ENCODE results near the gene KIF26B.

The KIF26B gene

DNA sequence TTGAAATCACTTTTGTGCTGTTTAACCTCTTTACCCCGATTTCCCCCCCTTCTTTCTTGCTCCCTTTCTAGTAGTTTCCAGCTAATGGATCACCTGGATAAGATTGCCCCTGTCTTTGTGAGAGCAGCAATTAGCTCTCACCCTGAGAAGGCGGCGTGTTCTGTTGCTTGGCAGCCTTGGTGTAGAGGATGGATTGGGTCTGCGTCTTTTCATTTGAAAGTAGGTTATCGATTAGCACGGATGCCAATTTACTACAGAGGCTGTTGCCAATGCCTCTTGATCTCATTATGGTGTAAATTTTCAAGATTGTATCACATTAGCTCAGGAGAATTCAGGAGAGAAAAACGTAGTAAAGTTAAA lies 26.4 kb downstream of the KIF26B start:
- Histone ChIP-seq H3K4me1 (ENCODE audit: control insufficient read depth, insufficient read depth, low read length) (no peaks in the 10 kb centered on the region), H3K27ac (ENCODE audit: low read depth, low read length) (no peak overlapping the region), H3K27me3 (ENCODE audit: control insufficient read depth, insufficient read depth, low read length) (no peaks in the 10 kb centered on the region), H3K4me3 (ENCODE audit: low read length) (no peak overlapping the region), H3K36me3 (ENCODE audit: control insufficient read depth, insufficient read depth, low read length) (no peaks in the 10 kb centered on the region), H3K9ac (ENCODE audit: low read length) (no peak overlapping the region)

DNA sequence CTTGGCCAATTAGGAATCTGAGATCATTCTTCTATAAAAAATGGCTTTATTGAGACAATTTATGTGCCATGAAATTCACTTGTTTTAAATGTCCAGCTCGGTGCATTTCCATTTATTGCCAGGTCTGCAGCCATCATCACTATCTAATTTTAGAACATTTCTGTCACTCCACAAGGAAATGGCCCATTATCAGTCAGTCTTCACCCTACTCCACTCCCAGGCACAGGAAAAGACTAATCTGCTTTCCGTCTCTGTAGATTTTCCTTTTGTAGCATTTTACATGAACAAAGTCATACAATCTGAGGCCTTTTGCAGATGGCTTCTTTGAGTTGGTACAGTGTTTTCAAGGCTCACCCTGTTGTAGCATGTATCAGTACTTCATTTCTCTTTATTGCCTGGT lies 27.2 kb downstream of the KIF26B start:
- H3K27ac ChIP-seq (ENCODE audit: low read depth, low read length), result no peak overlapping the region

DNA sequence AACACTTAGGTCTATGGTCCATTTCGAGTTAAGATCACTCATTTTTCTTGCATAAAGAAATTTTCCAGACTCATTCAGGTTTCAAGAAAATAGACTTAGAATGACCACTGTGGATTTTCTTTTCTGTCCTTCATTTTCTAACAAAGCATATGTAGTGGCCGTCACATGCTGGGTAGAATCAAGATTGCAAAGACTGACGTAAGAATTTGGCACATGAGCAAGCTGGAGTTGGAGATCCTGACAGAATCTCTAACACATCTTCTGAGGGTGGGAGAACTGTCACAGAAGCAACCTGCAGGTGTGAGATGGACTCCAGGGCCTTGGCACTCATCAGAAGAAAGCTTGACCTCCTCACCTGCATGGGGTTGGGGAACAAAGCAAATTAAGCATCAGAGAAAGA lies 28.6 kb downstream of the KIF26B start:
- H3K9ac ChIP-seq (ENCODE audit: low read length), result no peak overlapping the region
- no peak overlapping the region for H3K27ac ChIP-seq (ENCODE audit: low read depth, low read length)
- H3K4me1 ChIP-seq (ENCODE audit: control insufficient read depth, insufficient read depth, low read length), result no peaks in the 10 kb centered on the region
- no peak overlapping the region for H3K4me3 ChIP-seq (ENCODE audit: low read length)
- H3K36me3 ChIP-seq (ENCODE audit: control insufficient read depth, insufficient read depth, low read length), result no peaks in the 10 kb centered on the region
- no peaks in the 10 kb centered on the region for H3K27me3 ChIP-seq (ENCODE audit: control insufficient read depth, insufficient read depth, low read length)

More for the DNA sequence above, 27.2 kb downstream of the KIF26B start:
- no peaks in the 10 kb centered on the region for H3K36me3 ChIP-seq (ENCODE audit: control insufficient read depth, insufficient read depth, low read length)
- no peak overlapping the region for H3K4me3 ChIP-seq (ENCODE audit: low read length)
- H3K9ac ChIP-seq (ENCODE audit: low read length), result no peak overlapping the region
- no peaks in the 10 kb centered on the region for H3K27me3 ChIP-seq (ENCODE audit: control insufficient read depth, insufficient read depth, low read length)
- H3K4me1 ChIP-seq (ENCODE audit: control insufficient read depth, insufficient read depth, low read length), result no peaks in the 10 kb centered on the region

DNA sequence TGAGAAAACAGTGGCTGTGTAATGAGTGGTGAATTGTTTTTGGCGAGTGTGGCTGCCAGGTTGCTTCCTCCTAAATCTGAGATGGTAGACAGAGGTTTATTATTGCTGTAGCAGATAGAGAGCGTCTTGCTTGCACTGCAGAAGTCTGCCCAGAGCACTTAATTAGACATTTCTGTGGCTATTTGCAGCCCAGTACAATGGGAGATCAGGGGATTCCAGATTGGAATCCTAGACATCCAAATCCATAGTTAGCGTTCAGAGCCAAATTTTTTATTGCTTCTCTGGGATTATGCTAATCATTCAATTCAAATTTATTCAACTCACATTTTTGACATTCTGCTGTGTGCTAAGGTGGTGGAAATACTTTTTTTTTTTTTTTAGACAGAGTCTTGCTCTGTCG lies 30.0 kb downstream of the KIF26B start:
- Histone ChIP-seq H3K27me3 (ENCODE audit: control insufficient read depth, insufficient read depth, low read length) (no peaks in the 10 kb centered on the region), H3K4me1 (ENCODE audit: control insufficient read depth, insufficient read depth, low read length) (no peaks in the 10 kb centered on the region), H3K36me3 (ENCODE audit: control insufficient read depth, insufficient read depth, low read length) (no peaks in the 10 kb centered on the region), H3K9ac (ENCODE audit: low read length) (no peak overlapping the region), H3K4me3 (ENCODE audit: low read length) (no peak overlapping the region), H3K27ac (ENCODE audit: low read depth, low read length) (no peak overlapping the region)

DNA sequence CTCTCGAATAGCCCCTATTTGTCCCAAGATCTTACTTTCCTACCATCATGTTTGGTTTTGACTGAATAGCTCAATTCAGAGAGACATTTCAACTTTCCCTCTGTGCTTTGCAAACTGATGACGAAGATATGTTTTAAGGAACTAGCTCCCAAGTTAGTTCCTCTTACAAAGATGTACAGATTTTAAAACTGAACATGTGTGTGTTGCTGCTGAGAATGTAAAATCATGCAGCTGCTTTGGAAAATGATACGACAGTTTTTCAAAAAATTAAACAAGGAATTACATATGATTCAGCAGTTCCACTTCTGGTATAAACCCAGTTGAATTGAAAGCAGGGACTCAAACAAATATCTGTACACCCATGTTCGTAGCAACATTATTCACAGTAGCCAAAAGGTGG lies 33.6 kb downstream of the KIF26B start:
- H3K4me1 ChIP-seq (ENCODE audit: control insufficient read depth, insufficient read depth, low read length), result no peaks in the 10 kb centered on the region
- no peak overlapping the region for H3K27ac ChIP-seq (ENCODE audit: low read depth, low read length)
- H3K27me3 ChIP-seq (ENCODE audit: control insufficient read depth, insufficient read depth, low read length), result no peaks in the 10 kb centered on the region

DNA sequence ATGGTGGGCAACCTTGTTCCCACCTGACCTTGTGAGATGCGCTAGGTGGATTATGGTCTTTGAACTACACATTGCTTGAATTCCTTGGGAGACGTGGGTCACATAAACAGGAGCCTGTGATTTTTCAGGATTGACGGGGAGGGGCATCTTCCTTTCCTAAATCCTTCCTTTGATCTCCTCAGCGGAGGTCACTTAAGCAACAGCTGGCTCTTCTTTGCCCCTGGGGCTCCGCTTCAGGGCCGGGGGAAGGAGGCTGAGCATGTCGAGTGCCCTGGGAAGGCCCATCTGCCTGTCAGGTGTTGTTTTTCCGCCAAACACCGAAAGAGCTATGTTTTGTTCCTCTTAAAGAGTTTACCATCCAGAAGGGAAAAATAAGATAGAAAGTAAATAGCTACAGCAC lies 40.6 kb downstream of the KIF26B start:
- H3K27ac ChIP-seq (ENCODE audit: low read depth, low read length), result no peak overlapping the region
- H3K27me3 ChIP-seq (ENCODE audit: control insufficient read depth, insufficient read depth, low read length), result no peaks in the 10 kb centered on the region
- peaks cover 5% of the 10 kb centered on the region for H3K4me1 ChIP-seq (ENCODE audit: control insufficient read depth, insufficient read depth, low read length)
- no peak overlapping the region for H3K9ac ChIP-seq (ENCODE audit: low read length)
- no peak overlapping the region for H3K4me3 ChIP-seq (ENCODE audit: low read length)
- no peaks in the 10 kb centered on the region for H3K36me3 ChIP-seq (ENCODE audit: control insufficient read depth, insufficient read depth, low read length)

More for the DNA sequence above, 33.6 kb downstream of the KIF26B start:
- Histone ChIP-seq H3K36me3 (ENCODE audit: control insufficient read depth, insufficient read depth, low read length) (no peaks in the 10 kb centered on the region), H3K9ac (ENCODE audit: low read length) (no peak overlapping the region), H3K4me3 (ENCODE audit: low read length) (no peak overlapping the region)

DNA sequence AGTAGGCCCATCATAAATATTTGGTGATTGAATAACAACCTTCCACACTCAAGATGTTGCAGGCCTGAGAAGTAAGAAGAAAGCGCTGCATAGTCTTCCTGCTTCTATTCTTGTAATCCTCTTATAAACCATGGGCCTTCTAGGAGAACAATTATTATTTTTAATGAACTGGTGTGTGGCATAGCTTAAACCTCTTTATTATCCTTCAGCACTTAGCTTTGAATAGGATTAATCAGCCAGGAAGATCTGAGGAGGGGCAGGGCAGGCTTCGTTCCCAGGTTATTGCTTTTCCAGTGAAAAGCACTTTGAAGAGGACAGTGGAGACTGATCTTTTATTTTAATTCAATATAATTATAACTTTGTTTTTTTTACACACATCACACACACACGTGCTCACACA lies 42.3 kb downstream of the KIF26B start:
- no peaks in the 10 kb centered on the region for H3K36me3 ChIP-seq (ENCODE audit: control insufficient read depth, insufficient read depth, low read length)
- H3K27ac ChIP-seq (ENCODE audit: low read depth, low read length), result no peak overlapping the region

DNA sequence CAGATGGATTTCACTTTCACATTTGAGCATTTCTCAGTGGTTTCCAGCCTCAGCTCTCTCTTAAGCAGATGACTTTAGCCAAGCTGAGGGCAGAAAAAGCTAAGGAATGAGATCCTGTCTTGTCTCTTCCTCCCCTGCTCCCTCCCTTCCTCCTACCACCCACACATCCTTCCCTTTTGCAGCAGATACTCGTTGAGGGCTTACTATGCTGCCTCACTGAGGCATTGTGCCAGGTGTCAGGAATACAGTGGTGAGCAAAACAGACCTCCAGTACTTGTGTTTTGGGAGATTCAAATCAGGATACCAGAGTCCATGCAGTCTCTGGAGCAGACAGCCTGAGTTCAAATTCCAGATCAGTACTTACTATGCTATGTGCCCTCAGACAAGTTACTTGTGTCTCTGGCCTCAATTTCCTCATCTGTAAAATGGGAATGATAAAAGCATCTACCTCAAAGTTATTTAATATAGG lies 43.2 kb downstream of the KIF26B start:
- Histone ChIP-seq H3K4me1 (ENCODE audit: control insufficient read depth, insufficient read depth, low read length) (peaks cover 5% of the 10 kb centered on the region), H3K27ac (ENCODE audit: low read depth, low read length) (no peak overlapping the region), H3K4me3 (ENCODE audit: low read length) (no peak overlapping the region), H3K27me3 (ENCODE audit: control insufficient read depth, insufficient read depth, low read length) (no peaks in the 10 kb centered on the region), H3K9ac (ENCODE audit: low read length) (no peak overlapping the region), H3K36me3 (ENCODE audit: control insufficient read depth, insufficient read depth, low read length) (no peaks in the 10 kb centered on the region)

More for the DNA sequence above, 42.3 kb downstream of the KIF26B start:
- peaks cover 5% of the 10 kb centered on the region for H3K4me1 ChIP-seq (ENCODE audit: control insufficient read depth, insufficient read depth, low read length)
- H3K9ac ChIP-seq (ENCODE audit: low read length), result no peak overlapping the region
- no peaks in the 10 kb centered on the region for H3K27me3 ChIP-seq (ENCODE audit: control insufficient read depth, insufficient read depth, low read length)
- no peak overlapping the region for H3K4me3 ChIP-seq (ENCODE audit: low read length)

DNA sequence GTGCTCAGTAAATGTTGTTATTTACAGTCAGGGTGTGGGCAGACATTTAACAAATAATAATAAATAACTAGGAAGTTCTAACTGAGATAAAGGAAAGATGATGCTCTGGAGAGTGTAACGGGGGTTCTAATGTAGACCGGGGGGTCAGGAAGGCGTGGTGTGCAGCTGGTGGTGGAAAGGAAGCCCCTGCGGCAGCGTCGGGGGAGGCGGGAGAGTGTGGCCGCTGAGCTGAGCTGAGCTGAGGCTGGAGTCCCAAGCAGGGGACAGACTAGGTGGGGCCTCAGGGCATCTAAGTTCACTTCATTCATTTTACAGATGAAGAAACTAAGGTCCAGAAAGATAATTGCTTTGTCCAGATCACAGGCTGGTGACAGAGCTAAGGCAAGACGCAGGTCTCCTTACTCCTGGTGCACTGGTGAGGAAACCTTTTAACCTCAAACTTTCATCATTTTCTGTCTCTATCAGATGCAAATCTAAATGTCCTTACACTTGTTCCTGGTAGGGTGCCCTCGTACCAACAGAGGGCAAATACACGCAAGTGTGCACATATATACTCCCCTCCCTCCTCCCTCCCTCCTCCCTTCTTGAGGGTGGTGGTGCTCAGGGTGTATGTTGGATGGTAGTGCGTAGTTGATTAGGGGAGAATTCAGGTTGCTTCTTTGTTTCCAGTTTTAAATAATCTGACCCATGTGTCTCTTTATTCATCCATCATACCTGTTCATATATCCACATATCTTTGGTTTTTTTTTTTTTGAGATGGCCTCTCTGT lies 44.1 kb downstream of the KIF26B start:
- Histone ChIP-seq H3K9ac (ENCODE audit: low read length) (no peak overlapping the region), H3K4me1 (ENCODE audit: control insufficient read depth, insufficient read depth, low read length) (peaks cover 5% of the 10 kb centered on the region), H3K4me3 (ENCODE audit: low read length) (no peak overlapping the region), H3K27me3 (ENCODE audit: control insufficient read depth, insufficient read depth, low read length) (no peaks in the 10 kb centered on the region), H3K27ac (ENCODE audit: low read depth, low read length) (no peak overlapping the region), H3K36me3 (ENCODE audit: control insufficient read depth, insufficient read depth, low read length) (no peaks in the 10 kb centered on the region)

DNA sequence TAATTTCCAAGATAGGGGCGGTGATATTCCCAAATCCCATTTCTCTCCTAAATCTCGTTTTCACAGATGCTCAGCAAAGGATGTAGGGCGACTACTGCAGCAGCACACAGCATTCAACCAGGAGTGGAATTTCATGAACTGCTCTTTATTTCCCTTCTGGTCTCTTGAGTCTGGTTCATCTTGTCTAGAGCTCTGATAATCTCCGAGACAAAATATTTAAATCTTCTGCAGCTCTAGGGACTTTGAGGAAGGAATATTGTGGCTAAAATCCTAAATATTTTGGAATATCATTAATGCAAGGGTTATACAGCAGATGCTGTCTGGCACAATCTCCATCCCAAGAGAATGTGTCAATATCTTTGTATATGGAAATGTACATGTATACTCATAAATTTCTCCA lies 45.4 kb downstream of the KIF26B start:
- Histone ChIP-seq H3K27ac (ENCODE audit: low read depth, low read length) (no peak overlapping the region), H3K9ac (ENCODE audit: low read length) (no peak overlapping the region), H3K4me3 (ENCODE audit: low read length) (no peak overlapping the region)

DNA sequence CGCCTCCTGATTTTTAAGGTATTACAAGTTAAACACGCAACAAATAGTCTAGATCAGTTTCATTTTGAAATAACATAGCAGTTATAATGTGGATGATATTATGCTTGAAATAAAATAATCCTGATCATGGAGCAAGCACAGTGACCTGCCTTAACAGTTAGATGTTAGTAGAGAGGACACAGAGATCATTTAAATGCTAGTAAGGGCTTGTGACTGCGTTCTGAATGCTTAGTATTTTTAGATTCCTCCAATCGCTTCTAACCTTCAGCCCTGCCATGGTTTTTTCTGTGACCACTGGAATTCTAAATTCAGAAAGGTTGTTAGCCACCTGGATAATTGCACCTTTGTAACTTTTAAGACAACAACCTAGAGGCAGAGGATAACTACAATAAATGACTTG lies 46.4 kb downstream of the KIF26B start:
- H3K9ac ChIP-seq (ENCODE audit: low read length), result no peak overlapping the region
- H3K27me3 ChIP-seq (ENCODE audit: control insufficient read depth, insufficient read depth, low read length), result no peaks in the 10 kb centered on the region
- H3K4me3 ChIP-seq (ENCODE audit: low read length), result no peak overlapping the region
- peaks cover 5% of the 10 kb centered on the region for H3K4me1 ChIP-seq (ENCODE audit: control insufficient read depth, insufficient read depth, low read length)
- H3K36me3 ChIP-seq (ENCODE audit: control insufficient read depth, insufficient read depth, low read length), result no peaks in the 10 kb centered on the region
- no peak overlapping the region for H3K27ac ChIP-seq (ENCODE audit: low read depth, low read length)

More for the DNA sequence above, 45.4 kb downstream of the KIF26B start:
- Histone ChIP-seq H3K4me1 (ENCODE audit: control insufficient read depth, insufficient read depth, low read length) (peaks cover 5% of the 10 kb centered on the region), H3K27me3 (ENCODE audit: control insufficient read depth, insufficient read depth, low read length) (no peaks in the 10 kb centered on the region), H3K36me3 (ENCODE audit: control insufficient read depth, insufficient read depth, low read length) (no peaks in the 10 kb centered on the region)

DNA sequence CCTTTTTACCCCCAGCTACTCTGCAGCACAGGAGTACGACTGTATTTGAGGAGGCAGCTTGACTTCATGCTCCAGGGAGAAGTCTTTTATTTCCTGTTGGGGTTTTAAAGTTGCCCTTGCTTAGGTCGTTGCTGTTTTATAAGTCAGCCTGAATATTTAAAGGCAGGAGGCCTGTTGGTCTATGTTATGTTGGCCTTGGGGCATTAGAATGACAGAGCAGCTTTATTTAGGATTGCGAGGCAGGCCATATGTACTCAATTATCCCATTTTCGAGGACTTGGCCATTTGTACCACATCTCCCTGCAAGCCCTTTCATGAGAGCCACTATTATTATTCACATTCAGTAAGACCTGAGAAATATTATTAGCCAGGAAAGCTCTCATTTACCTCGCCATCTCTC lies 47.0 kb downstream of the KIF26B start:
- H3K27me3 ChIP-seq (ENCODE audit: control insufficient read depth, insufficient read depth, low read length), result no peaks in the 10 kb centered on the region
- H3K9ac ChIP-seq (ENCODE audit: low read length), result no peak overlapping the region
- no peak overlapping the region for H3K4me3 ChIP-seq (ENCODE audit: low read length)
- H3K27ac ChIP-seq (ENCODE audit: low read depth, low read length), result no peak overlapping the region
- H3K4me1 ChIP-seq (ENCODE audit: control insufficient read depth, insufficient read depth, low read length), result peaks cover 5% of the 10 kb centered on the region
- no peaks in the 10 kb centered on the region for H3K36me3 ChIP-seq (ENCODE audit: control insufficient read depth, insufficient read depth, low read length)

DNA sequence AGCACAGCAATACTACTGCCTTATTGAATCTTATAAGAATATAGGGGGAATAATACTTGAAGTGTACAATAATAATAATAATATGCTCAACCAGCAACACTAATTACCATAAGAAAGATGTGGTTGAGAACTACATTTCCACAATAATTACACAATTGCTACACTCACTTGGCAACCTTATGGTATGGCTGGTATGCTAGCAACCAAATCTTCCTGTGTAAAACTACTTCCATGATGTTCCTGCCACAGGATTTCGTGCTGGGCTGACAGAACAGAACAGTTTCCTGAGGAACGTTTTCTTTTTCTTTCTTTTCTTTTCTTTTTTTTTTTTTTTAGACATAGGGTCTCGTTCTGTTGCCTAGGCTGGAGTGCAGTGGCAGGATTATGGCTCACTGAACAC lies 50.6 kb downstream of the KIF26B start:
- Histone ChIP-seq H3K4me1 (ENCODE audit: control insufficient read depth, insufficient read depth, low read length) (no peaks in the 10 kb centered on the region), H3K36me3 (ENCODE audit: control insufficient read depth, insufficient read depth, low read length) (no peaks in the 10 kb centered on the region), H3K27me3 (ENCODE audit: control insufficient read depth, insufficient read depth, low read length) (no peaks in the 10 kb centered on the region)

More for the DNA sequence above, 50.6 kb downstream of the KIF26B start:
- Histone ChIP-seq H3K27ac (ENCODE audit: low read depth, low read length) (no peak overlapping the region), H3K4me3 (ENCODE audit: low read length) (no peak overlapping the region), H3K9ac (ENCODE audit: low read length) (no peak overlapping the region)
